ENCODE data around the gene SREK1IP1. TPM values are rescaled to one million over a fixed set of nuclear protein-coding genes. Genes with fewer than 3 reads are reported as not detected.

Gene SREK1IP1
- total RNA-seq, 1 experiment from 2014 or later = 25.5 TPM

DNA sequence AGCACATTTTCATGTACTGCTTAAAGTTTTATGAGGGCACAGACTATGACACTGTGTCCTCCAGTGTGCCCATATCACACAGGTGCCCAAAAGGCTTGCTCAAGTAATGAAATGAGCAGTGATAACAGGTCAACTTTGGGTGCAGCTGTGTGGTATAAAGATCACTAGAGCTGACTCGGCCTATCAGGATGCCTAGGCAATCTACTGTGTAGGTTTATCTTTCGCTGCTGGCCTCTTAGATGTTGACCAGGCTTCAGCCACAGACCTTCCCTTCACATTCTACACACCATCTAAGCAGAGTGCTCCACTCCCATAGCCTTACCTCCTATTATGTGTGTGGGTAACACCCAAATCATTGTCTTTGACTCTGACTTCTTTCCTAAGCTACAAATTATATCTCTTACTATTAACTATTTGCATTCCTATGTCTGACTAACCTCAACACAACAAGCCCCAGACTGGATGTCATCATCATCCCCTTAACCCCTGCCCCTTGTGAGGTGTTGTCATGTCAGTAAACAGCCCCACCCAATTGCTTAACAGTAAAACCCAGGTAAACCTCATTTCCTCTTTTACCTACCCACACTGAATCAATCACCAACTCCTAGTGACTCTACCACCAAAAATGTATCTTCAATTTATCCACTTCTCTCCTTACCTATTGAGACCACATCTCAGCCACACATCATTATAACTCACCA, 2.5 kb downstream of the SREK1IP1 start:
- ChIA-PET RAD21 (ENCODE audit: low non-redundant PET in 1 of 2, low total read pairs in 2 of 2, uncharacterized antibody in 2 of 2, unreplicated experiment in 2 of 2) (no interaction called here), POLR2A (no interaction called here), CTCF (no interaction called here)
- no peak overlapping the region for H3K4me3 ChIP-seq (replicated peaks in 1 of 2; ENCODE audit: low read depth in 1 of 2, low read length in 2 of 2)
- no peaks in the 10 kb centered on the region for H3K27me3 ChIP-seq (ENCODE audit: insufficient read depth, low read length)
- no peaks in the 10 kb centered on the region for H3K9me3 ChIP-seq (ENCODE audit: control insufficient read depth in 1 of 2, insufficient read depth in 1 of 2, low read depth in 1 of 2, low read length in 2 of 2)
- peaks cover 94% of the 10 kb centered on the region for H3K79me2 ChIP-seq (ENCODE audit: insufficient read depth, low read length)
- intact Hi-C loops (cut with micrococcal nuclease) = no loop called here
- H3K9ac ChIP-seq (ENCODE audit: low read length) = no peak overlapping the region
- H3K36me3 ChIP-seq (ENCODE audit: control insufficient read depth in 1 of 2, insufficient read depth in 2 of 2, low read length in 2 of 2) = no peaks in the 10 kb centered on the region; a peak in 1 of 4 replicates
- BruUV-seq (replicated peaks) = no TSS peak
- H3K4me2 ChIP-seq (ENCODE audit: low read length) = peak overlapping the region; percentile 82
- DNase-seq (ENCODE audit: low read depth, low spot score) = no peak
- H3K4me1 ChIP-seq (ENCODE audit: control insufficient read depth in 1 of 2, insufficient read depth in 2 of 2, low read length in 2 of 2) = peaks cover 19 to 27% of the 10 kb centered on the region in 2 experiments; a peak in 3 of 4 replicates
- H4K20me1 ChIP-seq (ENCODE audit: insufficient read depth) = no peaks in the 10 kb centered on the region
- no peaks in the 10 kb centered on the region for H3K9me2 ChIP-seq (ENCODE audit: insufficient read depth)
- ATAC-seq = no peak
- H3K27ac ChIP-seq (ENCODE audit: low read depth, low read length) = no peak overlapping the region
- no peak overlapping the region for H2AFZ ChIP-seq (ENCODE audit: low read depth, low read length, poor library complexity, severe bottlenecking)
- TF ChIP-seq SRF (IDR thresholded peaks at IDR 0.05; ENCODE audit: low read depth) = no peak
- no peak for TF ChIP-seq ELF1 (IDR thresholded peaks at IDR 0.05; ENCODE audit: borderline replicate concordance, low read depth)
- no peak for TF ChIP-seq ZFX (IDR thresholded peaks at IDR 0.05)
- no peak for TF ChIP-seq JUND (IDR thresholded peaks at IDR 0.05)
- TF ChIP-seq POLR2AphosphoS5 (IDR thresholded peaks at IDR 0.05; ENCODE audit: low read depth, low read length) = no peak
- no peak for TF ChIP-seq EGR1 (IDR thresholded peaks at IDR 0.05; ENCODE audit: low read depth)
- no peak for TF ChIP-seq FOSL1 (IDR thresholded peaks at IDR 0.05; ENCODE audit: low read depth)
- no peak for TF ChIP-seq EZH2 (IDR thresholded peaks at IDR 0.05)
- no peak for TF ChIP-seq POLR2A (IDR thresholded peaks at IDR 0.05; ENCODE audit: borderline replicate concordance, extremely low read depth, insufficient read depth, insufficient read length)
- TF ChIP-seq, protein P1, sequence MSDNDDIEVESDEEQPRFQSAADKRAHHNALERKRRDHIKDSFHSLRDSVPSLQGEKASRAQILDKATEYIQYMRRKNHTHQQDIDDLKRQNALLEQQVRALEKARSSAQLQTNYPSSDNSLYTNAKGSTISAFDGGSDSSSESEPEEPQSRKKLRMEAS (IDR thresholded peaks at IDR 0.05) = no peak
- no peak for TF ChIP-seq CBX3 (IDR thresholded peaks at IDR 0.05; ENCODE audit: low read depth)
- no peak for TF ChIP-seq YY1 (IDR thresholded peaks at IDR 0.05; ENCODE audit: extremely low read depth, insufficient replicate concordance, low read depth, low read length)
- TF ChIP-seq CEBPB (IDR thresholded peaks at IDR 0.05; ENCODE audit: low read depth) = peak; percentile 48
- no peak for TF ChIP-seq TCF7L2 (IDR thresholded peaks at IDR 0.05; ENCODE audit: borderline replicate concordance, extremely low read depth, insufficient read depth, insufficient read length)
- TF ChIP-seq RAD21 (IDR thresholded peaks at IDR 0.05; ENCODE audit: low read depth) = no peak
- TF ChIP-seq, protein P2, sequence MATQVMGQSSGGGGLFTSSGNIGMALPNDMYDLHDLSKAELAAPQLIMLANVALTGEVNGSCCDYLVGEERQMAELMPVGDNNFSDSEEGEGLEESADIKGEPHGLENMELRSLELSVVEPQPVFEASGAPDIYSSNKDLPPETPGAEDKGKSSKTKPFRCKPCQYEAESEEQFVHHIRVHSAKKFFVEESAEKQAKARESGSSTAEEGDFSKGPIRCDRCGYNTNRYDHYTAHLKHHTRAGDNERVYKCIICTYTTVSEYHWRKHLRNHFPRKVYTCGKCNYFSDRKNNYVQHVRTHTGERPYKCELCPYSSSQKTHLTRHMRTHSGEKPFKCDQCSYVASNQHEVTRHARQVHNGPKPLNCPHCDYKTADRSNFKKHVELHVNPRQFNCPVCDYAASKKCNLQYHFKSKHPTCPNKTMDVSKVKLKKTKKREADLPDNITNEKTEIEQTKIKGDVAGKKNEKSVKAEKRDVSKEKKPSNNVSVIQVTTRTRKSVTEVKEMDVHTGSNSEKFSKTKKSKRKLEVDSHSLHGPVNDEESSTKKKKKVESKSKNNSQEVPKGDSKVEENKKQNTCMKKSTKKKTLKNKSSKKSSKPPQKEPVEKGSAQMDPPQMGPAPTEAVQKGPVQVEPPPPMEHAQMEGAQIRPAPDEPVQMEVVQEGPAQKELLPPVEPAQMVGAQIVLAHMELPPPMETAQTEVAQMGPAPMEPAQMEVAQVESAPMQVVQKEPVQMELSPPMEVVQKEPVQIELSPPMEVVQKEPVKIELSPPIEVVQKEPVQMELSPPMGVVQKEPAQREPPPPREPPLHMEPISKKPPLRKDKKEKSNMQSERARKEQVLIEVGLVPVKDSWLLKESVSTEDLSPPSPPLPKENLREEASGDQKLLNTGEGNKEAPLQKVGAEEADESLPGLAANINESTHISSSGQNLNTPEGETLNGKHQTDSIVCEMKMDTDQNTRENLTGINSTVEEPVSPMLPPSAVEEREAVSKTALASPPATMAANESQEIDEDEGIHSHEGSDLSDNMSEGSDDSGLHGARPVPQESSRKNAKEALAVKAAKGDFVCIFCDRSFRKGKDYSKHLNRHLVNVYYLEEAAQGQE (IDR thresholded peaks at IDR 0.05; ENCODE audit: low read depth) = no peak
- no peak for TF ChIP-seq EZH2phosphoT487 (IDR thresholded peaks at IDR 0.05; ENCODE audit: borderline replicate concordance)
- TF ChIP-seq, protein P3, sequence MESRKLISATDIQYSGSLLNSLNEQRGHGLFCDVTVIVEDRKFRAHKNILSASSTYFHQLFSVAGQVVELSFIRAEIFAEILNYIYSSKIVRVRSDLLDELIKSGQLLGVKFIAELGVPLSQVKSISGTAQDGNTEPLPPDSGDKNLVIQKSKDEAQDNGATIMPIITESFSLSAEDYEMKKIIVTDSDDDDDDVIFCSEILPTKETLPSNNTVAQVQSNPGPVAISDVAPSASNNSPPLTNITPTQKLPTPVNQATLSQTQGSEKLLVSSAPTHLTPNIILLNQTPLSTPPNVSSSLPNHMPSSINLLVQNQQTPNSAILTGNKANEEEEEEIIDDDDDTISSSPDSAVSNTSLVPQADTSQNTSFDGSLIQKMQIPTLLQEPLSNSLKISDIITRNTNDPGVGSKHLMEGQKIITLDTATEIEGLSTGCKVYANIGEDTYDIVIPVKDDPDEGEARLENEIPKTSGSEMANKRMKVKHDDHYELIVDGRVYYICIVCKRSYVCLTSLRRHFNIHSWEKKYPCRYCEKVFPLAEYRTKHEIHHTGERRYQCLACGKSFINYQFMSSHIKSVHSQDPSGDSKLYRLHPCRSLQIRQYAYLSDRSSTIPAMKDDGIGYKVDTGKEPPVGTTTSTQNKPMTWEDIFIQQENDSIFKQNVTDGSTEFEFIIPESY (IDR thresholded peaks at IDR 0.05; ENCODE audit: extremely low read depth, insufficient replicate concordance, low read length) = no peak
- TF ChIP-seq SIN3A (IDR thresholded peaks at IDR 0.05; ENCODE audit: low read depth) = no peak
- TF ChIP-seq ZNF274 (IDR thresholded peaks at IDR 0.05; ENCODE audit: low read depth, low read length) = no peak
- TF ChIP-seq, protein P4, sequence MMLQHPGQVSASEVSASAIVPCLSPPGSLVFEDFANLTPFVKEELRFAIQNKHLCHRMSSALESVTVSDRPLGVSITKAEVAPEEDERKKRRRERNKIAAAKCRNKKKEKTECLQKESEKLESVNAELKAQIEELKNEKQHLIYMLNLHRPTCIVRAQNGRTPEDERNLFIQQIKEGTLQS (IDR thresholded peaks at IDR 0.05) = 0 out of 2 replicates have a peak, but pooled peaks have one; percentile 36
